Gastroesophageal sphincter (tissue), 4 donors: ENCODE results near the gene SPSB1. TPM values are rescaled to one million over a fixed set of nuclear protein-coding genes. Genes with fewer than 3 reads are reported as not detected.

ENCODE experiments used
- ATAC-seq: fragments of 150-250 bp; one replicate; pipeline ENCODE4 v1.9.1; 2016; ENCODE audit warnings: mild to moderate bottlenecking, moderate library complexity
- H3K27ac ChIP-seq, 4 donors: fragments of 200-600 bp; sonication (generic) in 3 of 4; 1 replicate in 3 of 4; 2 replicates in 1 of 4; pipeline ENCODE4 v1.5.1; 2016 to 2019
- H3K27me3 ChIP-seq: fragments of 200-600 bp; sonication (generic); one replicate; pipeline ENCODE4 v1.5.1; 2019
- H3K36me3 ChIP-seq, 2 donors: fragments of 200-600 bp; sonication (generic); one replicate each; pipeline ENCODE4 v1.5.1; 2019; ENCODE audit warnings: control low read depth in 1 of 2
- H3K4me1 ChIP-seq, 3 donors: fragments of 200-600 bp; sonication (generic); 1 replicate in 2 of 3; 2 replicates in 1 of 3; pipeline ENCODE4 v1.5.1; 2016 to 2019; ENCODE audit warnings: control low read depth in 2 of 3
- H3K4me3 ChIP-seq, 2 donors: fragments of 200-600 bp; sonication (generic); one replicate each; pipeline ENCODE4 v1.5.1; 2019; ENCODE audit warnings: mild to moderate bottlenecking in 1 of 2, moderate library complexity in 1 of 2
- H3K9me3 ChIP-seq, 3 donors: fragments of 200-600 bp; sonication (generic); one replicate each; pipeline ENCODE4 v1.5.1; 2017 to 2019; ENCODE audit warnings: control low read depth in 2 of 3
- EP300 ChIP-seq: sonication (generic); formaldehyde crosslinking; IDR thresholded peaks from one replicate; pipeline ENCODE4 v1.6.1; 2017; ENCODE audit warnings: antibody characterized with exemption, mild to moderate bottlenecking
- POLR2A ChIP-seq, 2 donors: fragments of 450-650 bp; IDR thresholded peaks; one replicate each; pipeline ENCODE4 v1.6.1; 2017; ENCODE audit warnings: antibody characterized with exemption in 2 of 2, mild to moderate bottlenecking in 2 of 2, moderate library complexity in 1 of 2
- POLR2AphosphoS5 ChIP-seq: sonication (generic); formaldehyde crosslinking; IDR thresholded peaks from one replicate; pipeline ENCODE4 v1.6.1; 2017; ENCODE audit warnings: antibody characterized with exemption
- WGBS, 2 donors: methylation state at CpG; one replicate each; pipeline ENCODE4 v1.1.5; 2018; ENCODE audit warnings: low coverage in 1 of 2; 5-methylcytosine and 5-hydroxymethylcytosine counted together
- total RNA-seq, 4 donors: library from RNA; depleted of rRNA; stranded (reverse); fragments of >200 nt; gene quantifications; one replicate each; pipeline ENCODE4 v1.1.0, GENCODE V29; 2016
- TF ChIP-seq, protein P1 (sequence below), 4 experiments: fragments of 200-600 bp in 2 of 4; fragments of 450-650 bp in 2 of 4; sonication (generic) in 1 of 4; IDR thresholded peaks; one replicate each; pipeline ENCODE4 v1.5.1; 2017 to 2019; ENCODE audit warnings: antibody characterized with exemption in 4 of 4, mild to moderate bottlenecking in 2 of 4, moderate library complexity in 2 of 4

Gene SPSB1
- total RNA-seq, 4 donors from 2014 or later = 56.3 to 111 (median 99.5) TPM

DNA sequence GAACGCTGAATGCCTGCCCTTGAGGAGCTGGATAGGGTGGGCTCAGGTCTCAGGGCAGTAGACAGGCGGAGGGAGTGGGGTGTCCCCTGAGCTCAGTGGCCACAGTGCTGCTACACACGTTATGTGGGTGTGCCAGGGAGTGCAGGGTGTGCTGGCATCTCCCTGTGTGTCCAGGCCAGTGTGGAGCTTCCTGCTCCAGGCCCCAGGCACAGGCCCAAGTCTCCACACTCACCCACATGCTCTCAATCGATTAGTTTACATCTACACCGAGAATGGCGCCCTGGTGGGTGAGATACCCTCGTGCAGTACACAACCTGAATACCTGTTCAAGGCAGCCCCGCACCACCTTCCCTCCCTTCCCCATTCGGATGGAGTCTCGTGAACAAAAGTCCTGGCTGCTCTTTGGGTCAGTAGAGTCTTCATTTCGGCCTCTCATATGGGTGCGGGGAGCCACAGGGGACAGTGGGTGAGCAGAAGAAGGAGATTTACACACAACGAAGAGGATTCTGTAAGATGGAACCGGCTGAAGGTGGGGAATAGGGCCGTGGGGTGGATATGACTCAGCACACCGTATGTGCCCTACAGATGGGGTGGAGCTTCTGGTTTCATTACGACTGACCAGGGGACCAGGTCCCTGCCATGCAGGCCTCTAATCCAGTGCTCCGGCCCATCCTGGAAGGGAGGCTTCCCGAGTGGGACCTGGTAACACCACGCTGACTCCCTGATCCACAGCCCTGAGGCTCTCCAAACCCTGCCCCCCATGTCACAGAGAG, 93.3 kb downstream of the SPSB1 start:
- peak overlapping the region in 2 of 4 donors; percentile 48 to 73 for H3K27ac ChIP-seq
- H3K9me3 ChIP-seq = no peaks in the 10 kb centered on the region
- no peak for ATAC-seq
- TF ChIP-seq, protein P1, sequence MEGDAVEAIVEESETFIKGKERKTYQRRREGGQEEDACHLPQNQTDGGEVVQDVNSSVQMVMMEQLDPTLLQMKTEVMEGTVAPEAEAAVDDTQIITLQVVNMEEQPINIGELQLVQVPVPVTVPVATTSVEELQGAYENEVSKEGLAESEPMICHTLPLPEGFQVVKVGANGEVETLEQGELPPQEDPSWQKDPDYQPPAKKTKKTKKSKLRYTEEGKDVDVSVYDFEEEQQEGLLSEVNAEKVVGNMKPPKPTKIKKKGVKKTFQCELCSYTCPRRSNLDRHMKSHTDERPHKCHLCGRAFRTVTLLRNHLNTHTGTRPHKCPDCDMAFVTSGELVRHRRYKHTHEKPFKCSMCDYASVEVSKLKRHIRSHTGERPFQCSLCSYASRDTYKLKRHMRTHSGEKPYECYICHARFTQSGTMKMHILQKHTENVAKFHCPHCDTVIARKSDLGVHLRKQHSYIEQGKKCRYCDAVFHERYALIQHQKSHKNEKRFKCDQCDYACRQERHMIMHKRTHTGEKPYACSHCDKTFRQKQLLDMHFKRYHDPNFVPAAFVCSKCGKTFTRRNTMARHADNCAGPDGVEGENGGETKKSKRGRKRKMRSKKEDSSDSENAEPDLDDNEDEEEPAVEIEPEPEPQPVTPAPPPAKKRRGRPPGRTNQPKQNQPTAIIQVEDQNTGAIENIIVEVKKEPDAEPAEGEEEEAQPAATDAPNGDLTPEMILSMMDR (IDR thresholded peaks at IDR 0.05) = no peak
- TF ChIP-seq POLR2A (IDR thresholded peaks at IDR 0.05) (no peak), EP300 (no peak), POLR2AphosphoS5 (no peak)
- WGBS, 2 donors = 85% methylated on average over 14 of the region's 20 CpGs; no CpG with 5 or more reads in 1 of the 2 donors
- no peaks in the 10 kb centered on the region for H3K36me3 ChIP-seq
- no peak overlapping the region for H3K4me3 ChIP-seq
- peaks cover 0 to 38% (median 19%) of the 10 kb centered on the region in 3 donors for H3K4me1 ChIP-seq
- no peaks in the 10 kb centered on the region for H3K27me3 ChIP-seq

- 77 to 89% methylated on average over 1 to 10 of the region's 18 CpGs for WGBS, 2 donors
- TF ChIP-seq, protein P1 (IDR thresholded peaks at IDR 0.05) = no peak
- peak; percentile 68 for TF ChIP-seq POLR2AphosphoS5
Observed at GRCh38 chr1:9388335-9389180, 95.9 kb downstream of the SPSB1 start.

GRCh38 chr1:9389968-9390367, 97.3 kb downstream of the SPSB1 start:
- H3K27ac ChIP-seq = no peak overlapping the region

More at GRCh38 chr1:9388335-9389180, 95.9 kb downstream of the SPSB1 start:
- ATAC-seq = peak; percentile 52
- Histone ChIP-seq H3K9me3 (no peaks in the 10 kb centered on the region), H3K4me1 (peaks cover 0 to 38% (median 19%) of the 10 kb centered on the region in 3 donors), H3K27me3 (no peaks in the 10 kb centered on the region), H3K36me3 (no peaks in the 10 kb centered on the region), H3K4me3 (no peak overlapping the region), H3K27ac (peak overlapping the region in 3 of 4 donors; percentile 7 to 67 (median 61))

GRCh38 chr1:9391620-9392019, 98.9 kb downstream of the SPSB1 start:
- TF ChIP-seq POLR2AphosphoS5 = no peak
- no peak for TF ChIP-seq EP300
- TF ChIP-seq, protein P1 (IDR thresholded peaks at IDR 0.05) = no peak
- TF ChIP-seq POLR2A (IDR thresholded peaks at IDR 0.05) = no peak
- Histone ChIP-seq H3K4me1 (peaks cover 0 to 17% (median 9%) of the 10 kb centered on the region in 3 donors), H3K9me3 (peaks cover 0 to 8% (median 0%) of the 10 kb centered on the region in 3 donors), H3K27ac (no peak overlapping the region), H3K27me3 (no peaks in the 10 kb centered on the region), H3K36me3 (no peaks in the 10 kb centered on the region), H3K4me3 (no peak overlapping the region)
- no peak for ATAC-seq
- WGBS, 2 donors = 80 to 82% methylated on average over 2 to 3 of the region's 6 CpGs

More at GRCh38 chr1:9389968-9390367, 97.3 kb downstream of the SPSB1 start:
- TF ChIP-seq POLR2A (IDR thresholded peaks at IDR 0.05) (no peak), EP300 (no peak), POLR2AphosphoS5 (no peak)
- TF ChIP-seq, protein P1 (IDR thresholded peaks at IDR 0.05) = no peak
- no peaks in the 10 kb centered on the region for H3K27me3 ChIP-seq
- H3K4me1 ChIP-seq = peaks cover 0 to 27% (median 10%) of the 10 kb centered on the region in 3 donors
- no peaks in the 10 kb centered on the region for H3K36me3 ChIP-seq
- no peak for ATAC-seq
- H3K4me3 ChIP-seq = no peak overlapping the region
- 88 to 95% methylated on average over 3 to 7 of the region's 7 CpGs for WGBS, 2 donors
- H3K9me3 ChIP-seq = peaks cover 0 to 3% (median 0%) of the 10 kb centered on the region in 3 donors
